ENCODE data around the gene NUPR1. TPM values are rescaled to one million over a fixed set of nuclear protein-coding genes. Genes with fewer than 3 reads are reported as not detected.

The NUPR1 gene
- total and polyA plus RNA-seq, 2 of the 13 experiments (the other 11 are each of a cell fraction or from before 2014, with no cell fraction given) = 18.0 to 25.6 TPM

- TF ChIP-seq HNF1A (IDR thresholded peaks at IDR 0.05; ENCODE audit: low read depth) (no peak), HNF1A (CRISPR knock-in tag; IDR thresholded peaks at IDR 0.05; ENCODE audit: borderline replicate concordance) (no peak), SRF (IDR thresholded peaks at IDR 0.05; ENCODE audit: low read depth, low read length) (no peak), ZNF138 (CRISPR knock-in tag; IDR thresholded peaks at IDR 0.05; ENCODE audit: low read depth) (no peak), AGO2 (optimal IDR thresholded peaks at IDR 0.05; ENCODE audit: low read depth, low read length) (no peak), ZNF547 (CRISPR knock-in tag; IDR thresholded peaks at IDR 0.05) (no peak), ZKSCAN1 (IDR thresholded peaks at IDR 0.05; ENCODE audit: low read length) (no peak)
These were observed 44.5 kb downstream of the NUPR1 start, which contains the start of gene APOBR (continued) for GRCh38 chr16:28494121-28494851.

GRCh38 chr16:28492511-28492910 lies 46.3 kb downstream of the NUPR1 start:
- Histone ChIP-seq H3K27me3 (ENCODE audit: control insufficient read depth in 1 of 2, insufficient read depth in 2 of 2, low read length in 2 of 2) (peaks cover 15 to 35% of the 10 kb centered on the region in 2 experiments; a peak in 4 of 5 replicates), H4K20me1 (ENCODE audit: insufficient read depth, low read length) (no peaks in the 10 kb centered on the region), H3K4me1 (ENCODE audit: insufficient read depth, low read length) (peaks cover 20% of the 10 kb centered on the region; the same call in 1 of the 2 replicates), H2AFZ (ENCODE audit: low read length) (peak overlapping the region; percentile 99), H3K36me3 (replicated peaks in 1 of 2; ENCODE audit: control insufficient read depth in 1 of 2, insufficient read depth in 2 of 2, low read length in 2 of 2) (peaks cover 2 to 9% of the 10 kb centered on the region in 2 experiments; a peak in 4 of 5 replicates), H3K4me3 (replicated peaks in 1 of 3; ENCODE audit: insufficient read depth in 1 of 3, low read depth in 2 of 3, low read length in 3 of 3) (peak overlapping the region; percentile 89 to 98 (median 92)), H3K4me2 (ENCODE audit: low read depth, low read length) (peak overlapping the region; percentile 93), H3K27ac (ENCODE audit: extremely low read length, insufficient read depth, low read length) (peak overlapping the region; percentile 99), H3K9ac (ENCODE audit: insufficient read depth, low read depth, low read length) (peak overlapping the region; percentile 94), H3K79me2 (ENCODE audit: insufficient read depth, low read length) (no peaks in the 10 kb centered on the region), H3K9me3 (ENCODE audit: low read length) (no peaks in the 10 kb centered on the region)
- TF ChIP-seq KDM4B (CRISPR knock-in tag; IDR thresholded peaks at IDR 0.05) (no peak), ZKSCAN8 (CRISPR knock-in tag; IDR thresholded peaks at IDR 0.05; ENCODE audit: borderline replicate concordance) (0 out of 2 replicates have a peak, but pooled peaks have one; percentile 3), GZF1 (CRISPR knock-in tag; IDR thresholded peaks at IDR 0.05) (0 out of 2 replicates have a peak, but pooled peaks have one; percentile 13), HOXA5 (CRISPR knock-in tag; IDR thresholded peaks at IDR 0.05) (0 out of 2 replicates have a peak, but pooled peaks have one; percentile 2), CERS6 (CRISPR knock-in tag; IDR thresholded peaks at IDR 0.05) (no peak)
- ChIA-PET POLR2A (interaction anchor here (0.7 to 2.4 kb wide), 10 partner anchors 10 to 117 kb away, joined by 3 to 8 read pairs (median 4); partner anchors contain the start of genes SULT1A1 and SULT1A2), CTCF (ENCODE audit: low intra/inter-chr PET ratio, low total read pairs) (interaction anchor here (2.1 kb wide), 1 partner anchor 57 kb away, joined by 12 read pairs; no protein-coding TSS in a partner anchor)
- no peak for DNase-seq (ENCODE audit: low spot score)
- WGBS (ENCODE audit: low lambda C conversion rate) = 45% methylated on average over 4 of the region's 4 CpGs
- no peak for ATAC-seq
- TSS peak; percentile 92 for BruUV-seq (replicated peaks)
- no peak for FAIRE-seq
- intact Hi-C loops (cut with micrococcal nuclease; ENCODE audit: unreplicated experiment) (no loop called here), in situ Hi-C loops (cut with HindIII; ENCODE audit: extremely low pct_ligation_motif_present, low pct_unique_long_range_greater_than_20kb) (no loop called here)
